Liver (tissue), 3 donors: ENCODE results near the gene PALLD.

Experiments
- CTCF ChIP-seq: fragments of 150-350 bp; IDR thresholded peaks from 2 replicates; pipeline ENCODE4 v1.5.1; 2017; ENCODE audit warnings: improper control_type of control experiment, low read depth, low read length; ENCODE audit not compliant: missing input control
- HNF4A ChIP-seq, 2 donors: conservative IDR thresholded peaks; 2 replicates each; pipeline ENCODE4 v1.6.1; 2016; ENCODE audit warnings: antibody characterized with exemption in 2 of 2, mild to moderate bottlenecking in 2 of 2
- YY1 ChIP-seq: IDR thresholded peaks from 2 replicates; pipeline ENCODE4 v1.6.1; 2016; ENCODE audit warnings: antibody characterized with exemption, mild to moderate bottlenecking
- donor health status: healthy.
- donor health status: healthy.

GRCh38 chr4:168654104-168654847 is 157.4 kb downstream of the PALLD start:
- TF ChIP-seq CTCF (no peak), YY1 (no peak), HNF4A (conservative IDR thresholded peaks at IDR 0.05) (no peak)
